Natural killer cell (primary cell): Measurements from ENCODE around the gene SECISBP2. TPM values are rescaled to one million over a fixed set of nuclear protein-coding genes. Genes with fewer than 3 reads are reported as not detected.

Source experiments
- ATAC-seq, 3 donors: fragments of 150-1000 bp in 2 of 3; fragments of 200-7000 bp in 1 of 3; cut with Tn5 transposase; 1 replicate in 1 of 3; 2 replicates in 2 of 3; pipeline ENCODE4 v1.10.0; 2021; ENCODE audit warnings: mild to moderate bottlenecking in 2 of 3, moderate library complexity in 2 of 3
- DNase-seq, 2 donors: peaks; one replicate each; pipeline versions ENCODE4 v3.0.0 to v3.0.0-alpha.2; 2013 to 2021; ENCODE audit warnings: mixed read lengths in 1 of 2
- H3K27ac ChIP-seq: one replicate; pipeline ENCODE4 v1.5.1; 2013; ENCODE audit warnings: mild to moderate bottlenecking, low read length
- H3K27me3 ChIP-seq: one replicate; pipeline ENCODE4 v1.6.1; 2013; ENCODE audit warnings: low read length; ENCODE audit not compliant: control insufficient read depth, insufficient read depth
- H3K36me3 ChIP-seq: one replicate; pipeline ENCODE4 v1.6.1; 2013; ENCODE audit warnings: low read length; ENCODE audit not compliant: control insufficient read depth, insufficient read depth
- H3K4me1 ChIP-seq: one replicate; pipeline ENCODE4 v1.6.1; 2013; ENCODE audit warnings: low read length; ENCODE audit not compliant: control insufficient read depth, insufficient read depth
- H3K4me3 ChIP-seq: one replicate; pipeline ENCODE4 v1.5.1; 2013; ENCODE audit warnings: low read length
- H3K9me3 ChIP-seq: one replicate; pipeline ENCODE4 v1.6.1; 2013; ENCODE audit warnings: low read length; ENCODE audit not compliant: control insufficient read depth, insufficient read depth
- H3K27ac Mint-ChIP-seq, 2 donors: one replicate each; pipeline ENCODE4 v1.8.0; 2022; ENCODE audit warnings: mild to moderate bottlenecking in 2 of 2, mixed read lengths in 2 of 2, moderate library complexity in 1 of 2
- H3K27me3 Mint-ChIP-seq, 2 donors: one replicate each; pipeline ENCODE4 v1.8.0; 2022; ENCODE audit warnings: low read depth in 2 of 2, mixed read lengths in 2 of 2
- H3K36me3 Mint-ChIP-seq: one replicate; pipeline ENCODE4 v1.8.0; 2022; ENCODE audit warnings: mixed read lengths
- H3K4me1 Mint-ChIP-seq, 2 donors: one replicate each; pipeline ENCODE4 v1.8.0; 2022; ENCODE audit warnings: mixed read lengths in 2 of 2
- H3K4me3 Mint-ChIP-seq: one replicate; pipeline ENCODE4 v1.8.0; 2022; ENCODE audit warnings: mild to moderate bottlenecking, moderate library complexity, mixed read lengths
- H3K9me3 Mint-ChIP-seq, 2 donors: one replicate each; pipeline ENCODE4 v1.8.0; 2022; ENCODE audit warnings: mixed read lengths in 2 of 2
- CTCF ChIP-seq: fragments of 200-600 bp; IDR thresholded peaks from one replicate; pipeline ENCODE4 v1.8.0; 2022; ENCODE audit warnings: antibody characterized with exemption
- WGBS: methylation state at CpG from one replicate; pipeline ENCODE4 v1.1.7; 2013; ENCODE audit warnings: missing lambda C conversion rate; ENCODE audit not compliant: insufficient coverage; 5-methylcytosine and 5-hydroxymethylcytosine counted together
- intact Hi-C: fragments of 100-400 bp; cut with micrococcal nuclease; formaldehyde crosslinking; loops from one replicate; pipeline ENCODE4 v1.14.2; 2022
- total RNA-seq, 4 donors: library from RNA; stranded (reverse); fragments of 120-200 nt in 1 of 4; gene quantifications; one replicate each; pipeline versions ENCODE4 v1.2.3 to v1.2.4, GENCODE V29; 2013 to 2022

Gene SECISBP2
- total RNA-seq, 3 donors from 2014 or later (not counting 1 experiment from before 2014, with no cell fraction given), result 79.5 to 95.8 (median 88.7) TPM

GRCh38 chr9:89347651-89348050, 29.4 kb downstream of the SECISBP2 start:
- peaks cover 84% of the 10 kb centered on the region for H3K36me3 ChIP-seq
- no peak for TF ChIP-seq CTCF
- 100% methylated on average over 5 of the region's 5 CpGs for WGBS
- Mint-ChIP-seq H3K4me3 (no peak overlapping the region), H3K36me3 (peaks cover 49% of the 10 kb centered on the region), H3K27me3 (no peaks in the 10 kb centered on the region), H3K27ac (no peak overlapping the region), H3K4me1 (peaks cover 17 to 33% of the 10 kb centered on the region in 2 donors), H3K9me3 (no peaks in the 10 kb centered on the region)
- no peaks in the 10 kb centered on the region for H3K27me3 ChIP-seq
- intact Hi-C loops, result no loop called here
- no peaks in the 10 kb centered on the region for H3K9me3 ChIP-seq
- no peak overlapping the region for H3K27ac ChIP-seq
- H3K4me1 ChIP-seq, result peaks cover 11% of the 10 kb centered on the region
- no peak overlapping the region for H3K4me3 ChIP-seq
- DNase-seq (no peak), ATAC-seq (no peak)

- ATAC-seq, result no peak
- no peak overlapping the region for H3K27ac ChIP-seq
- peaks cover 24 to 36% of the 10 kb centered on the region in 2 donors for H3K4me1 Mint-ChIP-seq
- WGBS, result 97% methylated on average over 6 of the region's 6 CpGs
- no peaks in the 10 kb centered on the region for H3K9me3 Mint-ChIP-seq
- H3K4me3 Mint-ChIP-seq, result no peak overlapping the region
- TF ChIP-seq CTCF, result no peak
- no peak overlapping the region for H3K4me3 ChIP-seq
- peaks cover 44% of the 10 kb centered on the region for H3K36me3 Mint-ChIP-seq
- intact Hi-C loops, result no loop called here
- H3K27me3 ChIP-seq, result no peaks in the 10 kb centered on the region
- H3K36me3 ChIP-seq, result peaks cover 93% of the 10 kb centered on the region
- peaks cover 16% of the 10 kb centered on the region for H3K4me1 ChIP-seq
- H3K27me3 Mint-ChIP-seq, result no peaks in the 10 kb centered on the region
- DNase-seq, result no peak
- no peak overlapping the region for H3K27ac Mint-ChIP-seq
- no peaks in the 10 kb centered on the region for H3K9me3 ChIP-seq
These were observed 31.3 kb downstream of the SECISBP2 start for GRCh38 chr9:89349607-89350006.

GRCh38 chr9:89350988-89351557, 32.8 kb downstream of the SECISBP2 start:
- Mint-ChIP-seq H3K4me3 (no peak overlapping the region), H3K4me1 (peaks cover 24% of the 10 kb centered on the region in 2 donors), H3K9me3 (no peaks in the 10 kb centered on the region), H3K27ac (peak overlapping the region in 1 of 2 donors; percentile 82), H3K27me3 (no peaks in the 10 kb centered on the region), H3K36me3 (peaks cover 37% of the 10 kb centered on the region)
- 100% methylated on average over 2 of the region's 2 CpGs for WGBS
- Histone ChIP-seq H3K27me3 (no peaks in the 10 kb centered on the region), H3K9me3 (no peaks in the 10 kb centered on the region), H3K4me1 (peaks cover 16% of the 10 kb centered on the region), H3K4me3 (no peak overlapping the region), H3K27ac (no peak overlapping the region), H3K36me3 (peaks cover 94% of the 10 kb centered on the region)
- no peak for TF ChIP-seq CTCF
- ATAC-seq, result no peak
- DNase-seq, result no peak
- intact Hi-C loops, result no loop called here
